Measurements from ENCODE around the gene MSANTD3. TPM values are rescaled to one million over a fixed set of nuclear protein-coding genes. Genes with fewer than 3 reads are reported as not detected.

MSANTD3 gene
- total and polyA plus RNA-seq, 7 donors: 15.2 to 59.4 (median 25.6) TPM

- Histone ChIP-seq H3K27ac (no peak overlapping the region), H3K36me3 (ENCODE audit: insufficient read depth in 1 of 2, low read depth in 1 of 2) (no peaks in the 10 kb centered on the region), H3K4me3 (no peak overlapping the region), H3K4me1 (no peaks in the 10 kb centered on the region), H3K27me3 (ENCODE audit: insufficient read depth in 3 of 3, low read length in 2 of 3) (no peaks in the 10 kb centered on the region), H3K9me3 (no peaks in the 10 kb centered on the region)
- 95 to 98% (median 95%) methylated on average over 9 of the region's 9 CpGs for WGBS, 3 donors
- no peak for ATAC-seq
- intact Hi-C loops (cut with DNase I): no loop called here
- no peak for TF ChIP-seq CTCF (IDR thresholded peaks at IDR 0.05)
- DNase-seq: no peak
These were observed 30.2 kb upstream of the MSANTD3 start for GRCh38 chr9:100396769-100397168.

GRCh38 chr9:100397529-100398266, 29.2 kb upstream of the MSANTD3 start:
- TF ChIP-seq CTCF (IDR thresholded peaks at IDR 0.05): no peak
- WGBS, 3 donors: 81 to 88% (median 83%) methylated on average over 3 of the region's 3 CpGs
- Histone ChIP-seq H3K27ac (no peak overlapping the region), H3K4me3 (no peak overlapping the region), H3K27me3 (ENCODE audit: insufficient read depth in 3 of 3, low read length in 2 of 3) (no peaks in the 10 kb centered on the region), H3K9me3 (no peaks in the 10 kb centered on the region), H3K36me3 (ENCODE audit: insufficient read depth in 1 of 2, low read depth in 1 of 2) (no peaks in the 10 kb centered on the region), H3K4me1 (no peaks in the 10 kb centered on the region)
- intact Hi-C loops (cut with DNase I): no loop called here
- DNase-seq (no peak), ATAC-seq (no peak)

GRCh38 chr9:100401042-100401441, 25.9 kb upstream of the MSANTD3 start:
- H3K27ac ChIP-seq: no peak overlapping the region
- no peaks in the 10 kb centered on the region for H3K9me3 ChIP-seq
- no peaks in the 10 kb centered on the region for H3K36me3 ChIP-seq (ENCODE audit: insufficient read depth in 1 of 2, low read depth in 1 of 2)
- H3K4me1 ChIP-seq: no peaks in the 10 kb centered on the region
- H3K4me3 ChIP-seq: no peak overlapping the region
- no peak for DNase-seq
- intact Hi-C loops (cut with DNase I): no loop called here
- ATAC-seq: no peak
- no peak for TF ChIP-seq CTCF (IDR thresholded peaks at IDR 0.05)
- no peaks in the 10 kb centered on the region for H3K27me3 ChIP-seq (ENCODE audit: insufficient read depth in 3 of 3, low read length in 2 of 3)
- 92 to 100% (median 96%) methylated on average over 1 of the region's 1 CpG for WGBS, 3 donors

GRCh38 chr9:100406962-100407361, 20.0 kb upstream of the MSANTD3 start:
- no peak overlapping the region for H3K4me3 ChIP-seq
- TF ChIP-seq CTCF (IDR thresholded peaks at IDR 0.05): no peak
- H3K27ac ChIP-seq: no peak overlapping the region
- peaks cover 0 to 5% (median 0%) of the 10 kb centered on the region in 3 donors for H3K27me3 ChIP-seq (ENCODE audit: insufficient read depth in 3 of 3, low read length in 2 of 3)
- no peaks in the 10 kb centered on the region for H3K9me3 ChIP-seq
- H3K36me3 ChIP-seq (ENCODE audit: insufficient read depth in 1 of 2, low read depth in 1 of 2): no peaks in the 10 kb centered on the region
- DNase-seq: no peak
- intact Hi-C loops (cut with DNase I): no loop called here
- WGBS, 3 donors: 94 to 100% (median 97%) methylated on average over 1 of the region's 1 CpG
- H3K4me1 ChIP-seq: no peaks in the 10 kb centered on the region
- ATAC-seq: no peak
